H1 (cell line): Measurements from ENCODE around the gene HSF5. TPM values are rescaled to one million over a fixed set of nuclear protein-coding genes. Genes with fewer than 3 reads are reported as not detected.

Experiments used
- BRCA1 ChIP-seq: IDR thresholded peaks from 2 replicates; pipeline ENCODE4 v1.6.1; 2012; ENCODE audit warnings: low read depth, low read length, improper control_type of control experiment
- CBX5 ChIP-seq: fragments of 300-800, 300-1000 bp; sonication (generic); IDR thresholded peaks from 2 replicates; pipeline ENCODE4 v1.7.1; 2016; ENCODE audit warnings: antibody characterized with exemption, low read length, low read depth
- CBX8 ChIP-seq: fragments of 300-800, 300-1000 bp; sonication (generic); IDR thresholded peaks from 2 replicates; pipeline ENCODE4 v1.7.1; 2016; ENCODE audit warnings: low read depth, low read length, borderline replicate concordance
- CEBPB ChIP-seq: IDR thresholded peaks from 2 replicates; pipeline ENCODE4 v1.6.1; 2012; ENCODE audit warnings: low read depth, low read length
- CREB1 ChIP-seq: IDR thresholded peaks from 2 replicates; pipeline ENCODE4 v1.6.1; 2012; ENCODE audit warnings: inconsistent platforms
- EGR1 ChIP-seq: IDR thresholded peaks from 2 replicates; pipeline ENCODE4 v1.6.1; 2011; ENCODE audit warnings: low read depth, low read length, borderline replicate concordance
- GABPA ChIP-seq: IDR thresholded peaks from 2 replicates; pipeline ENCODE4 v1.6.1; 2011; ENCODE audit warnings: mild to moderate bottlenecking, low read length, moderate library complexity, borderline replicate concordance; ENCODE audit not compliant: insufficient read depth
- HDAC2 ChIP-seq, 2 experiments: fragments of 300-600 bp in 1 of 2; sonication (generic) in 1 of 2; IDR thresholded peaks; 2 replicates each; pipeline ENCODE4 v1.6.1; 2011 to 2012; ENCODE audit warnings: low read depth in 2 of 2, low read length in 2 of 2, mild to moderate bottlenecking in 2 of 2, moderate library complexity in 2 of 2, borderline replicate concordance in 1 of 2, inconsistent platforms in 1 of 2
- HDAC6 ChIP-seq: IDR thresholded peaks from one replicate; pipeline ENCODE4 v1.7.1; 2012; ENCODE audit warnings: low read depth, mild to moderate bottlenecking, inconsistent platforms, low read length, moderate library complexity
- JUN ChIP-seq: IDR thresholded peaks from 2 replicates; pipeline ENCODE4 v1.6.1; 2011; ENCODE audit warnings: low read depth, mild to moderate bottlenecking, improper control_type of control experiment, low read length
- MAFK ChIP-seq: IDR thresholded peaks from 2 replicates; pipeline ENCODE4 v1.6.1; 2012; ENCODE audit warnings: low read depth, mild to moderate bottlenecking, improper control_type of control experiment, low read length
- MAX ChIP-seq: IDR thresholded peaks from 2 replicates; pipeline ENCODE4 v1.6.1; 2012; ENCODE audit warnings: inconsistent platforms
- NRF1 ChIP-seq: IDR thresholded peaks from 2 replicates; pipeline ENCODE4 v1.6.1; 2011; ENCODE audit warnings: mild to moderate bottlenecking, low read depth, low read length, improper control_type of control experiment
- PHF8 ChIP-seq: fragments of 200-600 bp; sonication (generic); conservative IDR thresholded peaks from 2 replicates; pipeline ENCODE4 v1.7.1; 2012; ENCODE audit warnings: low read depth, mild to moderate bottlenecking, inconsistent platforms, low read length, moderate library complexity
- POLR2AphosphoS5 ChIP-seq: IDR thresholded peaks from 2 replicates; pipeline ENCODE4 v1.6.1; 2011; ENCODE audit warnings: low read depth, low read length
- POU5F1 ChIP-seq: IDR thresholded peaks from 2 replicates; pipeline ENCODE4 v1.6.1; 2011; ENCODE audit warnings: low read depth, mild to moderate bottlenecking, low read length, moderate library complexity
- RAD21 ChIP-seq, 2 experiments: IDR thresholded peaks in 1 of 2; conservative IDR thresholded peaks in 1 of 2; 2 replicates each; pipeline ENCODE4 v1.6.1; 2011; ENCODE audit warnings: low read depth in 2 of 2, low read length in 2 of 2, improper control_type of control experiment in 1 of 2, inconsistent platforms in 1 of 2, mild to moderate bottlenecking in 1 of 2, moderate library complexity in 1 of 2
- RXRA ChIP-seq: IDR thresholded peaks from 2 replicates; pipeline ENCODE4 v1.6.1; 2011; ENCODE audit warnings: low read depth, mild to moderate bottlenecking, low read length, moderate library complexity; ENCODE audit not compliant: insufficient read depth
- SP2 ChIP-seq: IDR thresholded peaks from 2 replicates; pipeline ENCODE4 v1.6.1; 2012; ENCODE audit warnings: mild to moderate bottlenecking, low read length, inconsistent platforms
- SP4 ChIP-seq: IDR thresholded peaks from 2 replicates; pipeline ENCODE4 v1.6.1; 2012; ENCODE audit warnings: low read length, inconsistent platforms
- TAF1 ChIP-seq: IDR thresholded peaks from 2 replicates; pipeline ENCODE4 v1.6.1; 2011; ENCODE audit warnings: mild to moderate bottlenecking, low read depth, low read length
- TBP ChIP-seq: IDR thresholded peaks from 2 replicates; pipeline ENCODE4 v1.6.1; 2011; ENCODE audit warnings: low read depth, low read length, improper control_type of control experiment
- TCF12 ChIP-seq: IDR thresholded peaks from 2 replicates; pipeline ENCODE4 v1.6.1; 2011; ENCODE audit warnings: low read depth, mild to moderate bottlenecking, low read length
- polyA plus RNA-seq, 7 experiments: library from polyadenylated mRNA; depleted of rRNA in 3 of 7; stranded (reverse) in 5 of 7; unstranded in 2 of 7; fragments of >200 nt in 5 of 7; fragments of 200-250 nt in 2 of 7; gene quantifications; 1 replicate in 5 of 7; 2 replicates in 1 of 7; 4 replicates in 1 of 7; pipeline versions ENCODE4 v1.2.1 to v1.2.3, GENCODE V29; 2011 to 2013; ENCODE audit warnings: missing spikeins in 2 of 7, mixed read lengths in 2 of 7
- total RNA-seq: library from RNA; stranded (reverse); fragmentation: NEBNext Ultra II Directional; extraction: Animal tissue kit (Norgen Biotek cat#: 25700); gene quantifications from 2 replicates; pipeline ENCODE4 v1.2.1, GENCODE V29; 2021

The HSF5 gene
- total and polyA plus RNA-seq, 2 of the 8 experiments (the other 6 are each of a cell fraction or from before 2014, with no cell fraction given), result not detected

DNA sequence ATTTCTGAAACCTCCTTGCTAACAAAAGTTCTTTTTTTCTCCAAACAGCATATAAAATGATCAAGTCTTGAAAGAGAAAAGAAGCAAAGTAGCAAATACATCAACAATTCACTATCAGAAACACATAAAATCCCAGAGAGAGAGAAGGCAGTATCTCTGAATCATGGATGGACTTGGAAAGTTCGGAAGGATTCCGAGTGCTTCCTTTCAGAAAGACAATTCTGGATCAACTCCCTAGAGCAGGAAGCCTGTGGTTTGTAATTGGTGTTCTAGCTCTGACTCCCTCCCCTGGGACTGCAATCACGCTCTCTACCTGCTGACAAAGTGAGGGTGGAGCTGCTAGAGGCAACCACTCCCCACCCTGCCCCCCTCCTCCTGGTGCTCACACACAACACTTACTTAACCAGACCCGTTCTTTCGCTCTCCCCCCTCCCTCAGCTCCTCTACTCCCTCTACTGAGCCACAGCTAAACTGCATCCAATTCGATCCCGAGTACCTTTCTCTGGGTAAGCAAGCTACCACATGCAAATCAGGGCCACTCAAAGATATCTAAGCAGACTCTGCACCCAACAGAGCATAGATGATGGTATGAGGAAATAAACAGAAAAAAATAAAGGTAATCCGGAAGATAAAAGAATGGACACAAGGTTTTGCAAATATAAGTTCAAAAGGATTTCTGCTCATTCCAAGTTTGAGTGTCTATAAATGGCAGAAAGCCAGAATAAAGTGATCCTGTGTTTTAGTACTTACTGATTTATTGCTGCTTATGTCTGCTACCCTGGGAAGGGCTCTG lies 70.7 kb downstream of the HSF5 start, which contains the start of gene RNF43 (continued):
- TF ChIP-seq GABPA, result no peak
- no peak for TF ChIP-seq CBX5
- peak; percentile 76 to 87 for TF ChIP-seq RAD21 (IDR thresholded peaks at IDR 0.05 in 1 of 2, conservative IDR thresholded peaks at IDR 0.05 in 1 of 2; ENCODE audit: low read depth in 2 of 2, low read length in 2 of 2)
- TF ChIP-seq CBX8, result no peak
- TF ChIP-seq HDAC2 (IDR thresholded peaks at IDR 0.05; ENCODE audit: borderline replicate concordance in 1 of 2, low read depth in 2 of 2, low read length in 2 of 2), result peak in 1 of 2 experiments; percentile 60; a peak in 1 of 4 replicates
- no peak for TF ChIP-seq JUN
- peak; percentile 75; the same call in 1 of the 2 replicates for TF ChIP-seq SP4
- TF ChIP-seq MAX, result peak; percentile 75
- TF ChIP-seq SP2, result no peak
- peak; percentile 80 for TF ChIP-seq TAF1
- TF ChIP-seq NRF1, result no peak
- no peak for TF ChIP-seq HDAC6
- no peak for TF ChIP-seq BRCA1
- TF ChIP-seq TBP, result peak; percentile 54
- peak; percentile 92 for TF ChIP-seq EGR1
- no peak for TF ChIP-seq CEBPB
- TF ChIP-seq CREB1, result peak; percentile 72
- TF ChIP-seq MAFK, result no peak
- TF ChIP-seq TCF12, result 0 out of 2 replicates have a peak, but pooled peaks have one; percentile 30
- no peak for TF ChIP-seq RXRA
- TF ChIP-seq POLR2AphosphoS5, result peak; percentile 66
- no peak for TF ChIP-seq POU5F1
- TF ChIP-seq PHF8, result 0 out of 2 replicates have a peak, but pooled peaks have one; percentile 14
